Right lung (tissue), 5 donors: ENCODE measurements around the gene GDI2. TPM values are rescaled to one million over a fixed set of nuclear protein-coding genes. Genes with fewer than 3 reads are reported as not detected.
"Not testable (repeated sequence)": the region's sequence is repeated elsewhere in the genome, so short reads cannot be mapped to it uniquely, and the experiment has no call there.

ENCODE experiments used
- DNase-seq, 2 donors: peaks; one replicate each; pipeline ENCODE4 v3.0.0-alpha.2; 2013
- polyA plus RNA-seq, 5 donors: library from polyadenylated mRNA; unstranded; fragments of 120-200 nt; gene quantifications; one replicate each; pipeline versions ENCODE4 v1.2.1 to v1.2.3, GENCODE V29; 2013; ENCODE audit warnings: inconsistent platforms in 1 of 5, low replicate concordance in 1 of 5; ENCODE audit not compliant: insufficient read length in 5 of 5, insufficient read depth in 1 of 5

Gene GDI2
- polyA plus RNA-seq, 5 donors: 216 to 317 (median 269) TPM

DNA sequence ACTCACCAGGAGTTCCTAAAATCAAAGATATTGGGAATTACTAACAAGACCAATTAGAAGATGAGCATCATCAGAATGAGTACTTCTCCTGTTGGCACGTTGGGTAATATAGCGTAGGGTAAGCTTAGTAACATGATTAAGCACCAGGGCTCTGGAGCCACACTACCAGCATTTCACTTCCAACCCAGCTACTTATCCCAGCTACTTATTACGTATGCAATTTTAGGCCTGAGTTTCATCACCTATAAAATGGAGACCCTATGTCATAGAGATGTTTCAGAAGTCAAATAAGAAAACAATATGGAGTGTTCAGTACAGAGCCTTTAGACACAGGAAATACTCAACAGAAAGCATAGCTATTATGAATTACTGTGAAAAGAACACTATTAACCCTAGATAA is 19.0 kb downstream of the GDI2 start:
- no peak for DNase-seq

DNA sequence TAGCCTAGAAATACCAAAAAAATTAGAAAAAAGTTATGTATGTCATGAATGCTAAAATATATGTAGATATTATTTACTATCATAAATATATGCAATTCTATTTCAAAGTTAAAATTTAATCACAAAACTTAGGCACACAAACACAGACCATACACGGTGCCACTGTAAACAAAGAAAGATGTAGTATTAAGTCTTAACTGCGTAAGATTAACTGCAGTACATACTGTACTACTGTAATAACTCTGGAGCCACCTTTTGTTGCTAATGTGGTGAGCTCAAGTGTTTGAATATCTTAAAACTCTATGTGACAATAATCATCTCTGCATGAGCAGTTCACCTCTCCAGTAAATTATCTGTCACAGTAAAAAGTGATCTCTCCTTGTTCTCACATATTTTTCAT is 23.6 kb downstream of the GDI2 start:
- no peak for DNase-seq

DNA sequence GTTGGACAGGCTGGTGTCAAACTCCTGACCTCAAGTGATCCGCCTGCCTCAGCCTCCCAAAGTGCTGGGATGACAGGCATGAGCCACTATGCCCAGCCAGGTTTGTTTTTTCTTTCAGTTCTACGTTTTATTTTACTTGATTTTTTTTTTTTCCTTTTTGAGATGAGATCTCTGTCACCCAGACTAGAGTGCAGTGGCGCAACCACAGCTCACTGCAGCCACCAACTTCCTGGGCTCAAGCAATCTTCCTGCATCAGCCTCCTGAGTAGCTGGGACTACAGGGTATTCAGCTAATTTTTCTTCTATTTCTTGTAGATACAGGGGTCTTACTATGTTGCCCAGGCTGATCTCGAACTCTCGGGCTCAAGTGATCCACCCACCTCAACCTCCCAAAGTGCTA is 24.3 kb downstream of the GDI2 start:
- DNase-seq: no peak

DNA sequence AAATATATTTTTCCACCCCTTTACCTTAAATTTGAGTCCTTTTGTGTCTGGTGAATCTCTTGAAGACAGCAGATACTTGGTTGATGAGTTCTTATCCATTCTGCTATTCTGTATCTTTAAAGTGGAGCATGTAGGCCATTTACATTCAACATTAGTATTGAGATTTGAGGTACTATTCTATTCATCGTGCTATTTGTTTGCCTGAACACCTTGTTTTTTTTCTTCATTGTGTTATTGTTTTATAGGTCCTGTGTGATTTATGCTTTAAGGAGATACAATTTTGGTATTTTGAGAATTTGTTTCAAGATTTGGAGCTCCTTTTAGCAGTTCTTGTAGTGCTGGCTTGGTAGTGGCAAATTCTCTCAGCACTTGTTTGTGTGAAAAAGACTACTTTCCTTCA is 29.9 kb downstream of the GDI2 start:
- no peak for DNase-seq

DNA sequence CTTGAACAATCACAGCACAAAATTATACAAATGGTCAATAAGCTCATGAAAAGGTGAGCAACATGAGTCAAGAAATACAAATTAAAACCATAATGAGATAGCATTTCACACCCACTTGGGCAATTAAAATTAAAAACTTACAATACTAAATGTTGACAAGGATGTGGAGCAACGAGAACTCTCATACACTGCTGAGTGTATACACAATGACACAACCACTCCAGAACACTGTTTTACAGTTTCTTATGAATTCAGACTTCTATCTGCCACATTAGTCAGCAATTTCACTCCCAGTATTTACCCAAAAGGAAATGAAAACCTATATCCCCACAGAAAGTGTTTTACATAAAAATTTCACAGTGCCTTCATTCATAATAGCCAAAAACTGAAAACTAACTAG is 31.1 kb downstream of the GDI2 start:
- no peak for DNase-seq

DNA sequence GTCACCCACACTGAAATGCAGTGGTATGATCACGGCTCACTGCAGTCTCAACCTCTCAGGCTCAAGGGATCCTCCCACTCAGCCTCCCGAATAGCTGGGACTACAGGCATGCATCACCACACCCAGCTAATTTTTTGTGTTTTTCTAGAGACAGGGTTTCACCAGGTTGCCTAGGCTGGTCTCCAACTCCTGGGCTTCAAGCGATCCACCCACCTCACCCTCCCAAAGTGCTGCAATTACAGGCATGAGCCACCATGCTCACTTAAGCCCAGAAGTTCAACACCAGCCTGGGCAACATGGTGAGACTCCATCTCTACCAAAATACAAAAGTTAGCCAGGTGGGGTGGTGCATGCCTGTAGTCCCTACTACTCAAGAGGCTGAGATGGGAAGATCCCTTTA is 33.5 kb downstream of the GDI2 start:
- DNase-seq: no peak

DNA sequence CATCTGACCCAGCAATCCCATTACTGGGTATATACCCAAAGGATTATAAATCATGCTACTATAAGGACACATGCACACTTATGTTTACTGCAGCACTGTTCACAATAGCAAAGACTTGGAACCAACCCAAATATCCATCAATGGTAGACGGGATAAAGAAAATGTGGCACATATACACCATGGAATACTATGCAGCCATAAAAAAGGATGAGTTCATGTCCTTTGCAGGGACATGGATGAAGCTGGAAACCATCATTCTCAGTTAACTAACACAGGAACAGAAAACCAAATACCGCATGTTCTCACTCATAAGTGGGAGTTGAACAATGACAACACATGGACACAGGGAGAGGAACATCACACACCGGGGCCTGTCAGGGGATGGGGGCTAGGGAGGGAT is 35.5 kb downstream of the GDI2 start:
- DNase-seq: not testable (repeated sequence)

DNA sequence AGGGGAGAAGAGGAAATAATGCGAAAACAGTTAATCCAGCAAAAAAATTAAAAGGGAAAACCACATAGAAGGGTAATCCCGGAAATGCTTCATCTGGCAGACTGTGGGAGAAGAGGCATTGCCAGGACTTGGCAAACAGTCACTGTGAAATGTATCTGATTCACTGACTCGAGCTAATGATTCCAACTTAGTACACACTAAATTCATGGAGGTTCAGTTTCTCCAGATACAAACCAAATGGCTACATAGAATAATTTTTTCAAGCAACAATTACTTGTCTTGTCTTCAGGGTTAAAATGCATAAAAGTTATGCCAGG is 36.4 kb downstream of the GDI2 start:
- DNase-seq: no peak

DNA sequence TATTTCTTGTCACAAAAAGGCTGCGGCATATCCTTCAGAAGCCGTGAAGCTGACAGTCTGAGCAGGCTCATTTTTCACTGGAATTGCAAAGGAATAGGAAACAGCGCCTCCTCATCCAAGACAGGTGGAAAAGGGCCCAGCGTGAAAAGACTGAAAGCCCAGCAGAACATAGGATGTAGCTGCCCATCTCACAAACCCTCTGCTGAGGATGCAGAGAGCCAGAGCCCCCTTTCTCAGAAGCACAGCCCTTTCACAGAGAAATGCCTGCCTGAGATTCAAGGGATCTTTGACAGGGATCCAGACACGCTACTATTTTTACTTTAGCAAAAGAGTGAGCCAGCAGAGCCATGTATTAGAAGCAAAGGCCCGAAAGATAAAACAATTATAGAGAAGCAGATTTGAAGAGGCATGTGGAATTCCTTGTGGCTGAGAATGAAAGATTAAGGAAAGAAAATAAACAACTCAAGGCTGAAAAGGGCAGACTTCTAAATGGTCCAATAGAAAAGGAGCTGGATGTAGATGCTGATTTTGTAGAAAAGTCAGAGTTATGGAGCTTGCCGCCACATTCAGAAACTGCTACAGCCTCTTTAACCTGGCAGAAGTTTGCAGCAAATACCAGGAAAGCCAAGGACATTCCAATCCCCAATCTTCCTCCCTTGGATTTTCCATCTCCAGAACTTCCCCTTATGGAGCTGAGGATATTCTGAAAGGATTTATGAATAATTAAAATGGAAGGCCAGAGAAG is 36.9 kb downstream of the GDI2 start:
- DNase-seq: no peak

DNA sequence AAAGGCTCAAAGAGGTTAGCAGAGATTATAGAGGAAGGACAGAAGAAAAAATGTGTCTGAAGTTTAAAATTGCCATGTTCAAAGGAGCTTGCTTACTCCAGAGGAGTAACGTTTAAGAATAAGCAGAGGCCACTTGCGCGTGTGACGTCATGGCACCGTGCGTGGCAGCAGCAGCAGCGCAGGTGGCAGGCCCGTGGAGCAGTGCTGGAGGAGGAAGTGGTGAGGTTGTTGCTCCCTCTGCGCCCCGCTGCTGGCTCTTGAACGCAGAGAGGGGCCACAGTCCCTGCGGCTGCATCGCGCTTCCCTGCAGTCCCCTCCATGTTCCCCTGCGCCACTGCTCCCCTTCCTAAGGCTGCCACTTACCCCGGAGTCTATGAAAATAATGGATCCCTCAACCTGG is 37.5 kb downstream of the GDI2 start:
- DNase-seq: no peak

DNA sequence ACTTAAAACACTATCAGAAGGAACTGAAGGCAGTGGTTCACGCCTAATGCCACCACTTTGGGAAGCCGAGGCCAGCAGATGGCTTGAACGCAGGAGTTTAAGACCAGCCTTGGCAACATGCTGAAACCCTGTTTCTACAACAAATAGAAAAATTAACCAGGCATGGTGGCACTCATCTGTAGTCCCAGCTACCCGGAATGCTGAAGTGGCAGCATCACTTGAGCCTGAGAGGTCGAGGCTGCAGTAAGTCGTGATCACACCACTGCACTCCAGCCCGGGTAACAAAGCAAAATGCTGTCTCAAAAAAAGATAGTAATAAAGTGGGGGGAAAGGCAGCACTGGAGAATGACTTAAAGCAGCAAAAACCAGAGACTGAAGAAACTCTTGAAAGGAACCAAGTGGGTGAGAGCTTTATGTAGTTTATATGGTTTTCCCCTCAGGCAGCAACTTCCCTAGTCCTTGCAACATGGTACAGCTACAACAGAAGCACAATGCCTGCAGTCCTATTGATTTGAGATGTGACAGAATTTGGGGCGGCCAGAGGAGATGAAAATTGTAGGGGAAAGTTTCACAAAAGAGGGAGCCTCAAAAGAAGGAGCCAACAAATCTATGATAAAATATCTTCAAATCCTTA is 38.1 kb downstream of the GDI2 start:
- DNase-seq: no peak

DNA sequence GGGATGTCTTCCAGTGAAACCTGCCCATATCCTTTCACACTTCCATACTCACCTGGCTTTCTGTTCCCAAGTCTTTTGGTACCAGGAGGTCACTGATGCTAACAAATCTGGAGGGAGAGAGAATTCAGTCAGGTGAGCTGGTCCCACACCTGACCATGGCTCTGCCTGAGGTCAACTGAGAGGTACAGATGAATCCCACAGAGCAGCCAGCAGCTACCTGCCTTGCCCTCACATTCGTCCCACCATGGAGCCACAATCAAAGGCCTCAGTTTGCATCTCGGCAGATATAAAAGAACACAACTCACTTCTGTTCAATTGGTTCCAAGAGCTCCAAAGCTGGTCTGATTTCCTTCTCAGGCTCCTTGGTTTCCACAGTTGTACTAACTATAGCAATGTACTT is 47.0 kb downstream of the GDI2 start:
- DNase-seq: no peak

DNA sequence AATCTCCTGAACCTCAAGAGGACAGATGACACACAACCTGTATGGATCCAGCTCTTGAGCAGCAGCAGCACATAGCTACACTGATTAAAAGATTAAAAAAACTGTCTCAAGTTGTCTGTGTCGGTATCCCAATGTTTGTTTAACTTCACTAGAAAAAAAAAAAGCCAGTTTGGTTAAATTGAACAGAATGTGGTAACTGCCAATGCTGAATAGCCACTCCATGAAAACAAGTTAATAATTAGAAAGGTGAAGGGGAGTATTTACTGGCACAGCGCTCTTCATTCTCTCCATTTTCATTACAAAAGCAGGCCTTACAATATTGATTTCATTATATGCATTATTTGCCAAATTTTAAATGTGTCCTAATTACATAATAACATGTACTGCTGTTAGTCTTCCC is 47.6 kb downstream of the GDI2 start:
- DNase-seq: no peak

DNA sequence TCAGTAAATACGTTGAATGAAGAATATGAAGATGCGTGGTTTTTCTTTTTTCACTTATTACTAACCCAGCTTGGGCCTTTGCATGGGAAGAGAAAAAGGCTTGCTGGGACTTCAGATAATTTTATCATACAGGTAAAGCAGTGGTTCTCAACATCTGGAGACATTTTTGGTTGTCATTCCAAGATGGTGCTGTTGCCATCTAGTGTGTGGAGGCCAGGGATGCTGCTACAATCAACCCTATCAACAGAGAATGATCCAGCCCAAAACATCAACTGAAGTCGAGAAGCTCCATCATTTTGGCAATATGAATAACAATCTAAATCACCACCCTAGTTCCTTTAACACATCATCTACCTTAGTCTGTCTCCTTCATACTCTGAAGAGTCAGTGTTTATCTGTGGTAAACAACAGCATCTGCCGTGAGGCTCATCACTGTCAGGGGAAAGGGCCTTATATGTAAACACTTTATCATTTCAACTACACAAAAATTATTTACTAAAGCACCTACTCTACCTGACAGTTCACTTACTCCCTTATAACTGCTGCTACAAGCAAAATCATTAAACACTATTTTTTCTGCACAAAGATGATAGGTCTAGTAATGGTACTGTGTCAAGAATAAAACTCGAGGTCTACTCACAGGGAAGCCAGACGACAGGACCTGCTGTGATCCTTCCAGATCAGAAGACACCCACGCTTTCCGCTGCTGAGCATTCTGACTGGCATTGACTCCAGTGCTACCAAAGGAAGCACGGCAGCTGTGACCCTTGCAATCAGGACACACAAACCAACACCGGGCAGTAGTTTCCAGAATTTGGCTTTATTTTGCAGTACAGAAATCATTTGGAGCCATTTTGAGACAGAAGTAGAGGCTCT is 48.6 kb downstream of the GDI2 start:
- DNase-seq: no peak

DNA sequence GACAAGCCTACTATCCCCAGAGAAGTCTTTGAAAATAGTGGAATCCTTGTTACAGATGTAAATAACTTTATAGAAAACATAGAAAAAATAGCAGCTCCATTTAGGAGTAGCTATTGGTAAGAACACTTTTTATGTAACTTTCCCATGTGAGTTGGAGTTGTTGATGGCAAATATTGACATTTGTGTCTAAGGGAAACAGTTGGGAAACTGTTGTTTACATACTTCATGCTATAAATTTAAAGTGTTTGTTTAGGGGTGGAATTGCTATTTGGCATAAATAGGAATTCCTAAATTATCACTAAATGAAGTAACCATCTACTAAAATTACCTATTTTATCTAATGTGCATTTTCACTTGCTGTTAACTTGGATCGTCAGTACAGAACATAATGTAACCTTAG is 50.7 kb downstream of the GDI2 start:
- DNase-seq: no peak

DNA sequence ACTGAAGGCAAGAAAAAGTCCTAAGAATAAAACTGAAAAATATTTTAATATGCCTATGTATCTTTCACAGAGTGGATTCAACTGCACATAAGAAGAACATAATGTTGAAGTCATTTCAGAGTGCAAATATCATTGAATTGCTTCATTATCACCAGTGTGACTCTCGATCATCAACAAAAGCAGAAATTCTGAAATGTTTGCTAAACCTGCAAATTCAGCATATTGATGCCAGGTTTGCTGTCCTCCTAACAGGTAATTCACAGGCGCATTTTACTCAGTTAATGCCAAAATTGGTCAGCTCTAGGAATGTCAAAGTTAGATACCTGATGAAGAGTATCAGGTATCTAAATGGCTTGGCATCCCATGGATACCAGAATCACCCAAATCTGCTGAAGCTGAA is 52.0 kb downstream of the GDI2 start:
- DNase-seq: no peak

DNA sequence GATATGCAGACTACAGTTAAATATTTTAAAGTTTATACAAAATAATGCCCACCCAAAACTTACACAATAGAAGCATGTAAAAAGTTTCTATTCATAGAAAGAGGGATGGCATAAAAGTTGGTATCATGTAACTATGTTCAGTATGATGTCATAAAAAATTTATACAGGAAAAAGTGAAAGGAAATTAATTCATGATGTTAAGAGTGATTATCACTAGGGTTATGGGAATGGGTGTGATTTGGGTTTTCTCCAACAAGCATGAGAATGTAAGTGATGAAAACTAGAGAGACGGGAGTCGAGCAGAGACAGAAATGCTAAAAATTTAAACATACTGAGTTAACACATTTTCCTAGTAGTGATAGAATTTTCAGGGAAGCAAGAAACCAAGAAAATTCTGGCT is 52.7 kb downstream of the GDI2 start:
- no peak for DNase-seq

DNA sequence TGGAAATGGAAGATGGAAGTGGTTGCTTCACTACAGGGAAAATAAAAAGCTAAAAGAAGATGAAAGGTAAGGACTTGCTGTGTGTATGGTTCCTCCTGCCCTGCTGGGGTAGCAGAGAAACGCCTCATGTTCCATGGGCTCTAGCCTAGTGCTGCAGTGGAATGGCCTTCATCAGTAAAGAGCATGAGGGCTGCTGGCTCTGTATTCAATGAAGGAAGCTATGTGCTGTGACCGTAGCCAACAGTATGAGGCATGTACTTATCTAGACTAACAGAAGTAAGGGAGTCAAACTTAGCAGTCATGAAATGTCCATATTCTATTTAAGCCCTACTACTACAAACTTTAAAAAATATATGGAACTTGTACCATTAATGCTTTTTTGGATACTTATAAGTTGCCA is 54.3 kb downstream of the GDI2 start:
- DNase-seq: no peak

DNA sequence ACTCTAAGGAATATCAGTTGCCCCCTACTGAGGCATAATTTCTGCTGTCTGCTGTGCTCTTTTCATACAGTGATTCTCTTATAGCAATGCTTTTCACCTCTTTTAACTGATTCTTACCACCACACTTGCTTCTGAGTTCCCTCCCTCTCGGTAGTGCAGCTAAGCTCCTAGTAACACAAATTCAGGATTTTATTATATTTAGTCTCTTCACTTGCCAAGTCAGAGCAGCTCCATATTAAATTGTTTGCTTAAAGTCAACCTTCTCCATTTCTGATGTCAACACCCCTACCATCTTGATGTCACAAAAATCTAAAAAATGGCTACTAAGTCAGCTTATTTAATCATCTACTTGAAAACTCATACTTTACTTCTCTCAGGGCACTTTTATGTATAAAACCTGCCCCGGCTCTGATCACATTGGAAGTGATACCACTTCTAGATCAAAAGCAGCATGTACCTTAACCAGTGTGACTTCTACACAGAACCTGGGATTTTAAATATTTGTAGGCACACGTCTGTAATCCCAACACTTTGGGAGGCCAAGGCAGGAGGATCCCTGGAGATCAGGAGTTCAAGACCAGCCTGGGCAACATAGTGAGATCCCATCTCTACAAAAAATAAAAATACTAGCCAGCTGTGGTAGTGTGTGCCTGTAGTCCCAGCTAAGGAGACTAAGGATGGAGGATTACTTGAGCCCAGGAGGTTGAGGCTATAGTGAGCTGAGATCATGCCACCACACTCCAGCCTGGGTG is 55.3 kb downstream of the GDI2 start:
- DNase-seq: no peak

DNA sequence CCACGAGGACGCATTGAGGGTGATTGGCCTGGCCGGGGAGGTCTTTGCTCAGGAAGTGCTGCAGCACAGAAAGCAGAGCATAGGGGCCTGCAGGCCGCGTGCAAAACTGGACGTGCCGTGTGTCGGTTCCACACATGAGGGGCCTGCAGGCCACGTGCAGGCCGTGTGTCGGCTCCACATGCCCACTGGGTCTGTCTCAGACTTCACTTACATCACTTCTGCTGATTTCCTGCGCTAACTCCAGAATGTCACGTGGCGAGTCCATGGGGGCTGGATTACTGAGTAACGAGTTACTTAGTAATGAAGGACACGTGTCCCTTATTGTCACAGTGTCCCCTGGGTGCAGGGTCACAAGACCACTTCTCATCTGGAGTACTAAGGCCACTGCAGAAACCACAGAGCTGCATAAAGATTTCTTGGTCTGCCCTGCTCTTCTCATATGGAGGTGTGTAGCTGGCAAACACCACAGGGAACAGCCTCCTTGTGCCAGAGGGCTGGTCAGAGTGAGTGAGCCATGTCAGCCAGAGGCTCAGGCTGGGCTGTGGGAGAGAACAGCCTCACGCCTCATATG is 60.8 kb downstream of the GDI2 start:
- no peak for DNase-seq

DNA sequence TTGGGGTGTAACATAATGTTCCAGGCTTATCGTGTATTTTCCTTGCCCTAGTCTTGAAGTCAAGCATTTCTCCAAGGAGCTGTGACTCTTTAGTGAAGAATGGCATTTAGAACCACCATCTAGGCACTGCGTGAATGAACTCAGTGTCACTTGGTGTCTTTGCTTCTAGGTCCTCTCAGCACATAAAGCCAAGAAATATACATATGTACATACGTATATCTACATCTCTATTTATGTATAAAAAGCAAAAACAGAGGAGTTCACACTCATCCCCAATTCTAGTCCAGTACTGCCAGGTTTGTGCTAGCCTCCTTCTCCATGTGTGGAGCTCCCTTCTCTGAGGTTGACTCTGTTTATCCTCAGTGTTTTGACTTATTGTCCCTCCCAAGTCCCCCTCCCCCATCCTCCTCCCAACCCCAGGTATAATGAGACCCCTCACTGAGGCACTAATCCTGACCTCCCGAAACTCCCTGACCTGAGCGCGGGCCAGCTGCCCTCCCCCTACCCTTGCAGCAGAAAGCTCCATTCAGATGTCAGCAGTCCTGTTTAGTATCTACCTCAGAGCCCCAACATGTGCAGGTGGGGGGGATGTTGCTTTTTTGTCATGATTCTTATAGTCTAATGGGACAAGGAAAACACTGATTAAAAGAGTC is 61.5 kb downstream of the GDI2 start:
- DNase-seq: no peak
